Cardiac muscle cell (in vitro differentiated cells and primary cell): ENCODE results near the gene SLC19A1. TPM values are rescaled to one million over a fixed set of nuclear protein-coding genes. Genes with fewer than 3 reads are reported as not detected.
"Not testable (repeated sequence)": the region's sequence is repeated elsewhere in the genome, so short reads cannot be mapped to it uniquely, and the experiment has no call there.

Experiments
- DNase-seq, 2 donors: peaks; one replicate each; pipeline versions ENCODE4 v3.0.0 to v3.0.0-alpha.2; 2010 to 2017; ENCODE audit warnings: low read depth in 1 of 2, low spot score in 1 of 2
- H3K27ac ChIP-seq: fragments of 200-600 bp; sonication (generic); 2 replicates; pipeline ENCODE4 v1.5.1; 2016
- H3K27me3 ChIP-seq: fragments of 200-600 bp; sonication (generic); 2 replicates; pipeline ENCODE4 v1.6.0; 2016; ENCODE audit warnings: control low read depth
- H3K36me3 ChIP-seq: fragments of 200-600 bp; sonication (generic); 2 replicates; pipeline ENCODE4 v1.5.1; 2016; ENCODE audit warnings: control low read depth
- H3K4me1 ChIP-seq: fragments of 200-600 bp; sonication (generic); 2 replicates; pipeline ENCODE4 v1.8.1; 2017; ENCODE audit warnings: low read depth, mild to moderate bottlenecking, mixed run types
- H3K4me3 ChIP-seq: fragments of 200-600 bp; sonication (generic); 2 replicates; pipeline ENCODE4 v1.5.1; 2016; ENCODE audit warnings: mild to moderate bottlenecking
- H3K9me3 ChIP-seq: fragments of 200-600 bp; sonication (generic); 2 replicates; pipeline ENCODE4 v1.5.1; 2017; ENCODE audit warnings: low read depth, mild to moderate bottlenecking, control low read depth
- polyA plus RNA-seq: library from polyadenylated mRNA; unstranded; fragments of >200 nt; fragmentation: Nextera tagmentation; extraction: Ambion mirVana; gene quantifications from 2 replicates; pipeline ENCODE4 v1.2.1, GENCODE V29; 2016
- total RNA-seq: library from RNA; depleted of rRNA; stranded (reverse); fragments of >200 nt; gene quantifications from 2 replicates; pipeline ENCODE4 v1.2.3, GENCODE V29; 2016
- TF ChIP-seq, protein P1 (sequence below): IDR thresholded peaks from 2 replicates; pipeline ENCODE4 v1.5.1; 2012; ENCODE audit warnings: low read depth, mild to moderate bottlenecking, low read length

Gene SLC19A1
- total and polyA plus RNA-seq, 2 experiments from 2014 or later: 25.4 to 50.3 TPM

DNA sequence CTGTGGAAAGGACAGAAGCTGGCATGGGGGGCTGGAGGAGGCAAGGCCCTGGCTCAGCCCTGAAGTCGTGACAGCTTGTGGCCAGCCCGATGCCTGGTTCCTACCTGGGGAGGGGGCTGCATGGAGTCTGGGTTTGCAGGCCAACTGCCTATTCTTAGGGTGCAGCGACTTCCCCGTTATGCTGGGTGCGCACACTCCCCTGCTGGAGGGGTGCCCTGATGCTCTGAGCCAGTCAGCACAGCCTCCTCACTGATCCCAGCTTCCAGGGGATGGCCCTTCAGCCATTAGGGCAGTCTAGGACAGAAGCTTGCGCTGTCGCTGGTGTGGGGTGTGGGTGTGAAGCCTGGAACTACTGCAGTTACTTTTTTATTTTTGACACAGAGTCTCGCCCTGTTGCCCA, 30.0 kb upstream of the SLC19A1 start:
- no peaks in the 10 kb centered on the region for H3K4me1 ChIP-seq
- DNase-seq: no peak
- H3K27ac ChIP-seq: no peak overlapping the region
- H3K9me3 ChIP-seq: no peaks in the 10 kb centered on the region
- TF ChIP-seq, protein P1, sequence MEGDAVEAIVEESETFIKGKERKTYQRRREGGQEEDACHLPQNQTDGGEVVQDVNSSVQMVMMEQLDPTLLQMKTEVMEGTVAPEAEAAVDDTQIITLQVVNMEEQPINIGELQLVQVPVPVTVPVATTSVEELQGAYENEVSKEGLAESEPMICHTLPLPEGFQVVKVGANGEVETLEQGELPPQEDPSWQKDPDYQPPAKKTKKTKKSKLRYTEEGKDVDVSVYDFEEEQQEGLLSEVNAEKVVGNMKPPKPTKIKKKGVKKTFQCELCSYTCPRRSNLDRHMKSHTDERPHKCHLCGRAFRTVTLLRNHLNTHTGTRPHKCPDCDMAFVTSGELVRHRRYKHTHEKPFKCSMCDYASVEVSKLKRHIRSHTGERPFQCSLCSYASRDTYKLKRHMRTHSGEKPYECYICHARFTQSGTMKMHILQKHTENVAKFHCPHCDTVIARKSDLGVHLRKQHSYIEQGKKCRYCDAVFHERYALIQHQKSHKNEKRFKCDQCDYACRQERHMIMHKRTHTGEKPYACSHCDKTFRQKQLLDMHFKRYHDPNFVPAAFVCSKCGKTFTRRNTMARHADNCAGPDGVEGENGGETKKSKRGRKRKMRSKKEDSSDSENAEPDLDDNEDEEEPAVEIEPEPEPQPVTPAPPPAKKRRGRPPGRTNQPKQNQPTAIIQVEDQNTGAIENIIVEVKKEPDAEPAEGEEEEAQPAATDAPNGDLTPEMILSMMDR: no peak
- H3K36me3 ChIP-seq: no peaks in the 10 kb centered on the region
- peaks cover 2% of the 10 kb centered on the region for H3K27me3 ChIP-seq
- H3K4me3 ChIP-seq: no peak overlapping the region

DNA sequence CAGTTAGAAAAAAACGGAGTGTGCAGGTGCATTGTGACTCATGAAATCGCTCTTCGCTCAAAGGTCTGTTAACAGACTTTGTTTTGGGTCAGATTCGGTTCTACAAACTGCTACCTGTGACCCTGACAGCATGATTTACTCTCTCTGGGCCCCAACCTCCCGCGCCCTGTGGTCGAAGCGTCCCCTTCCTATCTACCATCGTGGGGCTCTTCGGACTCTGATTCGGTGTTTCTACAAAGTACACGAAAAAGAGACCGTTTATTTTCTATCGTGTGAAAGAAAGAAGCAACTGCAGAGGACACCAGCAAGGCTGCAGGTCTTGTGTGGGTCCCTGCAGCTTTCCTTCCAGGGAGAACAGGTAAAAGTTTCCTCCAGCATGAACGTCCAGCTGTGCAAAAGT, 29.4 kb upstream of the SLC19A1 start:
- no peak for DNase-seq
- H3K4me1 ChIP-seq: no peaks in the 10 kb centered on the region
- H3K4me3 ChIP-seq: no peak overlapping the region
- H3K27ac ChIP-seq: no peak overlapping the region
- TF ChIP-seq, protein P1: no peak
- no peaks in the 10 kb centered on the region for H3K9me3 ChIP-seq
- H3K36me3 ChIP-seq: no peaks in the 10 kb centered on the region
- H3K27me3 ChIP-seq: peaks cover 4% of the 10 kb centered on the region

DNA sequence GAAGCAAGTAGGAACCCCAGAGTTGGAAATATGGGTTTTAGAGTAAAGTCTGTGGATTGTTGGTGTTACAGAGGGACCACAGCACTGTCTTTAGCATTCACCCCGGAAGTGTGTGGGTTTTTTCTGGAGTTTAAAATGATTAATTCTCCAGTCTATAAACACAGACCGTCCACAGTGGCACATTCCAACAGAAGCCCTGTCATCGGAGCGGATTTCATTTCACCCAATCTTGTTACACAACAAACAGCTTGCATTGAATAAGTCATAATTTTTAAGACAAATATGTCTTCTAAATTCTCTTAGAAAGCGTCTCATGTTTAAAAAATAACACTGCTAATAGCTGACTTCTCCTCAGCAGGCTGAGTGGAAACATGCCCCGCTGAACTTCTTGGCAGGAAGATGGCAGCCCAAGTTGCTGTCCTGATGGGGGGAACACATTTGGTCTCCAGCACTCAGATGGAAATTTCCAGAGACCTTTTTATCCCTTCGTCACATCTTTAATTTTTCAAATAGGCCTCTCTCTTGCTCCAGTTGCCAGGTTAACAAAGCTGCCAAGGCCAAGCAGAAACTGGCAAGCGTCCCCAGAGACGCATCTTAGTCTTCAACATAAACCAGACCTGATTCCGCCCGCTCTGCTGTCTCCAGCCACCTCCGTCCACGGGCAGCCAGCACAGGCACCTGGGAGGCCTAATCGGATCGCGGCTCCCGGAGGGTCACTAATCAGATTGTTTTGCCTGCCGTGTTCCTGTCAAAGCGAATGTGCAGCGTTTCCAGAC, 28.8 kb upstream of the SLC19A1 start:
- TF ChIP-seq, protein P1: no peak
- DNase-seq: no peak
- Histone ChIP-seq H3K4me3 (no peak overlapping the region), H3K4me1 (no peaks in the 10 kb centered on the region), H3K36me3 (no peaks in the 10 kb centered on the region), H3K9me3 (no peaks in the 10 kb centered on the region), H3K27ac (no peak overlapping the region), H3K27me3 (peaks cover 4% of the 10 kb centered on the region)

DNA sequence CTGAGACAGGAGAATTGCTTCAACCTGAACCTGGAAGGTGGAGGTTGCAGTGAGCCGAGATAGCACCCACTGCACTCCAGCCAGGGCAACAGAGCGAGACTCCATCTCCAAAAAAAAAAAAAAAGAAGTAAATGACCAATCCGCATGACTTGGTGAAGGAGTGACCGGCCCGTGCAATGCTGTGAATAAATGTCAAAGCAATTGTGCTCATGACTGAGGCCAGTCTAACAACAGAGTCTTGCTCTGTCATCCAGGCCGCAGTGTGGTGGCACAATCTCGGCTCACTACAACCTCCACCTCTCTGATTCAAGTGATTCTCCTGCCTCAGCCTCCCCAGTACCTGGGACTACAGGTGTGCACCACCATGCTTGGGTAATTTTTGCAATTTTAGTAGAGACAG, 27.8 kb upstream of the SLC19A1 start:
- Histone ChIP-seq H3K27ac (no peak overlapping the region), H3K36me3 (no peaks in the 10 kb centered on the region), H3K4me1 (no peaks in the 10 kb centered on the region), H3K27me3 (peaks cover 8% of the 10 kb centered on the region), H3K9me3 (no peaks in the 10 kb centered on the region), H3K4me3 (no peak overlapping the region)
- TF ChIP-seq, protein P1: no peak
- DNase-seq: no peak

DNA sequence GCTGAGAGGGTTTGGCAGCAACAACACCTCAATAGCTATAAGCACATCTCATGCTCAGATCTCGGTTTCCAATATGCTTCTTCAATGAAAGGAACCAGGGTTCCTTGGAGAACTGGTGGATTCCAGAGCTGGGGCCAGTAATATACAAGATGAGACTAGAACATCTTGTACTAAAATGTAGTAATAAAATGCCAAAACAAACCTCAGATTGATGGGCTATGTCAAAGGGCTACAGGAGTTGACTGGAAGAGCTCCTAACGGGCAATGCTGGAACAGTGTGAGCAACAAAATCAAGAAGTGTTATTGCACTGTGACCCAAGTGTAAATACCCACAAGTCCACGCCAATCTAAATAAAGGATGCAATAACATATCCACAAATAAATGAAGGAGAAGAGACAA, 26.1 kb upstream of the SLC19A1 start:
- TF ChIP-seq, protein P1: no peak
- no peak overlapping the region for H3K4me3 ChIP-seq
- H3K27ac ChIP-seq: no peak overlapping the region
- no peaks in the 10 kb centered on the region for H3K36me3 ChIP-seq
- H3K9me3 ChIP-seq: no peaks in the 10 kb centered on the region
- H3K4me1 ChIP-seq: no peaks in the 10 kb centered on the region
- DNase-seq: no peak
- peaks cover 8% of the 10 kb centered on the region for H3K27me3 ChIP-seq

DNA sequence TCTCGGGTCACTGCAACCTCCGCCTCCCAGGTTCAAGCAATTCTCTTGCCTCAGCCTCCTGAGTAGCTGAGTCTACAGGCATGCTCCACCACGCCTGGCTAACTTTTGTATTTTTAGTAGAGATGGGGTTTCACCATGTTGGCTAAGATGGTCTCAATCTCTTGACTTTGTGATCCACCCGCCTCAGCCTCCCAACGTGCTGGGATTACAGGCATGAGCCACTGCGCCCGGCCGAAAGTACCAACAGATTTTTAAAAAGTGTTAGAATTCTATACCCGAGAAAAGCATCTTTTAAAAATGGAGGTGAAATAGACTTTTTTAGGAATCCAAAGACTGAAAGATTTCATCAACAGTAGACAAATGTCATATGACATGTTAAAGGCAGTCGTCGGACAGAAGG, 21.9 kb upstream of the SLC19A1 start:
- not testable (repeated sequence) for H3K27ac ChIP-seq, H3K4me3 ChIP-seq, H3K9me3 ChIP-seq, H3K4me1 ChIP-seq, H3K27me3 ChIP-seq, H3K36me3 ChIP-seq, DNase-seq
